Neural cell (in vitro differentiated cells): ENCODE measurements around the gene HOXC10. TPM values are rescaled to one million over a fixed set of nuclear protein-coding genes. Genes with fewer than 3 reads are reported as not detected.
A peak's percentile ranks its signal among the peaks of the same experiment; 100 is the strongest.

Experiments used
- H2AFZ ChIP-seq: fragments of 200-600, 300-800 bp; sonication (generic), shearing (Covaris generic); 2 replicates; pipeline ENCODE4 v1.6.0; 2014; ENCODE audit warnings: low read depth, mild to moderate bottlenecking, antibody characterized with exemption, low read length, moderate library complexity
- H3F3A ChIP-seq: fragments of 200-600 bp; shearing (Covaris generic); 2 replicates; pipeline ENCODE4 v1.6.1; 2016; ENCODE audit warnings: mild to moderate bottlenecking, moderate library complexity, mixed read lengths, antibody characterized with exemption, low read length; ENCODE audit not compliant: insufficient read depth, poor library complexity, severe bottlenecking
- H3K27ac ChIP-seq: fragments of 200-600, 300-800 bp; sonication (generic), shearing (Covaris generic); 2 replicates; pipeline ENCODE4 v1.5.1; 2014; ENCODE audit warnings: mild to moderate bottlenecking, low read length, moderate library complexity
- H3K27me3 ChIP-seq: fragments of 300-800, 200-600 bp; sonication (generic), shearing (Covaris generic); 2 replicates; pipeline ENCODE4 v1.6.0; 2014; ENCODE audit warnings: mild to moderate bottlenecking, low read depth, low read length, moderate library complexity; ENCODE audit not compliant: insufficient read depth
- H3K36me3 ChIP-seq: fragments of 300-800, 200-600 bp; sonication (generic), shearing (Covaris generic); 2 replicates; pipeline ENCODE4 v1.5.1; 2014; ENCODE audit warnings: mild to moderate bottlenecking, antibody characterized with exemption, low read length, moderate library complexity; ENCODE audit not compliant: insufficient read depth
- H3K4me2 ChIP-seq: fragments of 300-800, 200-600 bp; sonication (generic), shearing (Covaris generic); 2 replicates; pipeline ENCODE4 v1.6.0; 2014; ENCODE audit warnings: mild to moderate bottlenecking, low read length
- H3K4me3 ChIP-seq: fragments of 300-800, 200-600 bp; sonication (generic), shearing (Covaris generic); 2 replicates; pipeline ENCODE4 v1.5.1; 2014; ENCODE audit warnings: mild to moderate bottlenecking, low read length, moderate library complexity
- H3K79me2 ChIP-seq: fragments of 200-600 bp; shearing (Covaris generic); replicated peaks from 2 replicates; pipeline ENCODE4 v1.6.0; 2014; ENCODE audit warnings: mild to moderate bottlenecking, low read length, moderate library complexity; ENCODE audit not compliant: insufficient read depth
- H3K9ac ChIP-seq: fragments of 300-800, 200-600 bp; sonication (generic), shearing (Covaris generic); 2 replicates; pipeline ENCODE4 v1.6.1; 2016; ENCODE audit warnings: mild to moderate bottlenecking, low read length, mixed read lengths
- H3K9me2 ChIP-seq: fragments of 200-600 bp; shearing (Covaris generic); 2 replicates; pipeline ENCODE4 v1.6.1; 2016; ENCODE audit warnings: mild to moderate bottlenecking, low read length, mixed read lengths; ENCODE audit not compliant: insufficient read depth
- H3K9me3 ChIP-seq: fragments of 200-600, 300-800 bp; sonication (generic), shearing (Covaris generic); 2 replicates; pipeline ENCODE4 v1.6.1; 2016; ENCODE audit warnings: mild to moderate bottlenecking, mixed run types, low read length, moderate library complexity, mixed read lengths
- H4K20me1 ChIP-seq: fragments of 200-600 bp; shearing (Covaris generic); 2 replicates; pipeline ENCODE4 v1.6.1; 2016; ENCODE audit warnings: mild to moderate bottlenecking, mixed run types; ENCODE audit not compliant: insufficient read depth
- EP300 ChIP-seq: fragments of 450-650 bp; conservative IDR thresholded peaks from 2 replicates; pipeline ENCODE4 v1.6.1; 2014; ENCODE audit warnings: antibody characterized with exemption, mild to moderate bottlenecking, moderate library complexity; ENCODE audit not compliant: poor library complexity, severe bottlenecking
- EZH2 ChIP-seq: fragments of 200-600, 300-800 bp; shearing (Covaris generic), sonication (generic); IDR thresholded peaks from 2 replicates; pipeline ENCODE4 v1.6.1; 2014; ENCODE audit warnings: antibody characterized with exemption, low read length, borderline replicate concordance, mild to moderate bottlenecking; ENCODE audit not compliant: insufficient read depth, poor library complexity, severe bottlenecking
- MXI1 ChIP-seq: fragments of 450-650 bp; conservative IDR thresholded peaks from 2 replicates; pipeline ENCODE4 v1.6.1; 2014; ENCODE audit warnings: antibody characterized with exemption, mild to moderate bottlenecking; ENCODE audit not compliant: poor library complexity, severe bottlenecking
- POLR2AphosphoS5 ChIP-seq: IDR thresholded peaks from 2 replicates; pipeline ENCODE4 v1.6.1; 2012
- RAD21 ChIP-seq: fragments of 450-650 bp; conservative IDR thresholded peaks from 2 replicates; pipeline ENCODE4 v1.6.1; 2014; ENCODE audit warnings: antibody characterized with exemption, mild to moderate bottlenecking, moderate library complexity
- REST ChIP-seq: IDR thresholded peaks from 2 replicates; pipeline ENCODE4 v1.6.1; 2012; ENCODE audit warnings: borderline replicate concordance
- SMC3 ChIP-seq: fragments of 450-650 bp; conservative IDR thresholded peaks from 2 replicates; pipeline ENCODE4 v1.6.1; 2014; ENCODE audit warnings: antibody characterized with exemption, mild to moderate bottlenecking, moderate library complexity; ENCODE audit not compliant: poor library complexity
- TAF1 ChIP-seq: IDR thresholded peaks from 2 replicates; pipeline ENCODE4 v1.6.1; 2012; ENCODE audit warnings: low read depth
- polyA plus RNA-seq: library from polyadenylated mRNA; depleted of rRNA; stranded (reverse); fragments of >200 nt; gene quantifications from 2 replicates; pipeline ENCODE4 v1.2.3, GENCODE V29; 2014
- TF ChIP-seq, protein P1 (sequence below): fragments of 450-650 bp; IDR thresholded peaks from 2 replicates; pipeline ENCODE4 v1.5.1; 2014; ENCODE audit warnings: antibody characterized with exemption, mild to moderate bottlenecking, moderate library complexity; ENCODE audit not compliant: poor library complexity, severe bottlenecking

The HOXC10 gene
- polyA plus RNA-seq, 1 donor from 2014 or later: not detected

DNA sequence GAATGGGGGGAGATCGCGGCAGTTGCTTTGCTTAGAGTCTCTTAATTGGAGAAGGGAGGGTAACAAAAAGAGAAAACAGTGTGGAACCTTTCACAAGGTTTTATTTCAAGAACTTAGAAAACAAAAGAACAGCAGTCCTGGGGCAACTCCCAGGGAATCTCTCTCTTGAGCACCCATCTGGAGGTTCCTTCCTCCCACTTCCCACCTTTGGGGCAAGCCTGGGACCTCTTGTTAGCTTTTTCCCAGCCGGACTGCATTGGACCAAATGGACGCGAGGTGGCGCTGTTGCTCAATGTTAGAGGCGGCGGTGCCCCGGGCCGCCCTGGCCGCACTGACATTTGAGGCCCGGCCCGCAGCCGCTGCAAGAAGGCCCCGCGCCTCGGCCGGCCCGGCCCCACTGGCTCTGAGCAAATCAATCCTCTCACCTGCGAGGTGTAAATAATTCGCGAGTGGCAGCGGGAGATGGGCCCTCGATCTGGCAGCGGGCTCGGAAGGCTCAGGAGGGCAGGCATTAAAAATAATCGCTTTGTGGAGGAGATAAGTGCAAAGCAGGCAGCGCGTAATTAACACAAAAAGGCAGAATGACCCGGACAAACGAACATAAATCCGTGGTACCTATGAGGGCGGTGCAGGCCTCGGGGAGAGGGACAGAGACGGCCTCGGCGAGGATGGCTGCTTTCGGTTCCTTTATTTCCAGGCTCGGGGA, 21.1 kb downstream of the HOXC10 start:
- Histone ChIP-seq H4K20me1 (no peaks in the 10 kb centered on the region), H3K36me3 (no peaks in the 10 kb centered on the region), H3K9me2 (no peaks in the 10 kb centered on the region), H3K4me3 (peak overlapping the region; percentile 55), H3K27ac (no peak overlapping the region), H3K79me2 (no peaks in the 10 kb centered on the region), H3K27me3 (peaks cover 99% of the 10 kb centered on the region), H3K9ac (no peak overlapping the region), H2AFZ (no peak overlapping the region), H3K9me3 (no peaks in the 10 kb centered on the region), H3K4me2 (peak overlapping the region; percentile 20), H3F3A (no peaks in the 10 kb centered on the region)
- TF ChIP-seq EZH2 (no peak), RAD21 (peak; percentile 94), MXI1 (no peak), POLR2AphosphoS5 (no peak), REST (no peak), EP300 (no peak), SMC3 (peak; percentile 95), TAF1 (no peak)
- TF ChIP-seq, protein P1, sequence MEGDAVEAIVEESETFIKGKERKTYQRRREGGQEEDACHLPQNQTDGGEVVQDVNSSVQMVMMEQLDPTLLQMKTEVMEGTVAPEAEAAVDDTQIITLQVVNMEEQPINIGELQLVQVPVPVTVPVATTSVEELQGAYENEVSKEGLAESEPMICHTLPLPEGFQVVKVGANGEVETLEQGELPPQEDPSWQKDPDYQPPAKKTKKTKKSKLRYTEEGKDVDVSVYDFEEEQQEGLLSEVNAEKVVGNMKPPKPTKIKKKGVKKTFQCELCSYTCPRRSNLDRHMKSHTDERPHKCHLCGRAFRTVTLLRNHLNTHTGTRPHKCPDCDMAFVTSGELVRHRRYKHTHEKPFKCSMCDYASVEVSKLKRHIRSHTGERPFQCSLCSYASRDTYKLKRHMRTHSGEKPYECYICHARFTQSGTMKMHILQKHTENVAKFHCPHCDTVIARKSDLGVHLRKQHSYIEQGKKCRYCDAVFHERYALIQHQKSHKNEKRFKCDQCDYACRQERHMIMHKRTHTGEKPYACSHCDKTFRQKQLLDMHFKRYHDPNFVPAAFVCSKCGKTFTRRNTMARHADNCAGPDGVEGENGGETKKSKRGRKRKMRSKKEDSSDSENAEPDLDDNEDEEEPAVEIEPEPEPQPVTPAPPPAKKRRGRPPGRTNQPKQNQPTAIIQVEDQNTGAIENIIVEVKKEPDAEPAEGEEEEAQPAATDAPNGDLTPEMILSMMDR: peak; percentile 96

DNA sequence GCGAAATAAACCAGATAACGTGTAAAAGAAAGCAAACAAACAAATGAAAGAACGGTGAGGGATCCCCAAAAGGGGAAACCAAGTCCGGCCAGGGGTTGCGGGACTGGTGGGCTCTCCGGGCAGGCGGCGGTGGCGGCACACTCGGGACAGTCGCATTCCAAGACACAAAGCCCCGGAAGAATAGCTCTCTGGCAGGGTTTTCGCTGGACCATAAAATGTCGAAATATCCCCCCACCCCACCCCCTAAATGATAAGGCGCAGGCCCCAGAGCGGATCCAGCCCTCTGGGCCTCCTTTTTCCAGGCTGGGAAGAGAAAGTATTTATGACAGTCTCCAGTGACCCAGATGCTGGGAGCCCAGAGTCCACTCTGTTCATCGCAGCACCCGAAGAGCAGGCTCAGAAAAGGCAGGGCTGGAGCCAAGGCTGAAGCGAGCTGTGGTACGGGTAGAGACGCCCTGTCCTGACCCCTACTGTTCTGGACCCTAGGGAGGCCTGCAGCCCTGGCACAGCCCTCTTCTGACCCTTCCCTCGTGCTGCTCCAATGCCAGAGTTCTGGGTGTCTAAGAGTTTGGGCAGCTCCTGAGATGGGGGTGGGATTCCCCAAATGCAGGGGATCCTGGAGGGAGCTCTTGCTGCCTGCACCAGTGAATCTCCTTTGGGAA, 21.7 kb downstream of the HOXC10 start:
- Histone ChIP-seq H3K36me3 (no peaks in the 10 kb centered on the region), H3K9me3 (no peaks in the 10 kb centered on the region), H3F3A (no peaks in the 10 kb centered on the region), H3K9ac (no peak overlapping the region), H3K4me2 (no peak overlapping the region), H3K79me2 (no peaks in the 10 kb centered on the region), H3K27ac (no peak overlapping the region), H3K4me3 (no peak overlapping the region), H3K27me3 (peaks cover 99% of the 10 kb centered on the region), H2AFZ (no peak overlapping the region), H4K20me1 (no peaks in the 10 kb centered on the region), H3K9me2 (no peaks in the 10 kb centered on the region)
- no peak for TF ChIP-seq EZH2
- TF ChIP-seq TAF1: no peak
- no peak for TF ChIP-seq MXI1
- TF ChIP-seq, protein P1: no peak
- no peak for TF ChIP-seq POLR2AphosphoS5
- no peak for TF ChIP-seq REST
- no peak for TF ChIP-seq SMC3
- TF ChIP-seq RAD21: no peak
- no peak for TF ChIP-seq EP300
